GM18861 (cell line): ENCODE results near the gene FAM72A.
A peak's percentile ranks its signal among the peaks of the same experiment; 100 is the strongest.
"Not testable (repeated sequence)": the region's sequence is repeated elsewhere in the genome, so short reads cannot be mapped to it uniquely, and the experiment has no call there.

Experiments used
- ATAC-seq: cut with Tn5 transposase; IDR thresholded peaks from one replicate; pipeline ENCODE4 v1.9.1; 2021; ENCODE audit not compliant: unreplicated experiment

FAM72A gene

GRCh38 chr1:206202789-206203363 is at the start of gene FAM72A:
FAM72A (minus strand) TSS chr1:206202839; CDS start chr1:206202025, 814 bp downstream.
- peak; percentile 84 for ATAC-seq

- peak; percentile 64 for ATAC-seq
These were observed 48.5 kb upstream of the FAM72A start for GRCh38 chr1:206250953-206251681.

GRCh38 chr1:206246129-206246886 is 43.7 kb upstream of the FAM72A start:
- ATAC-seq = not testable (repeated sequence)

GRCh38 chr1:206245479-206245878 is 42.8 kb upstream of the FAM72A start:
- not testable (repeated sequence) for ATAC-seq

GRCh38 chr1:206243335-206243734 is 40.7 kb upstream of the FAM72A start:
- ATAC-seq = peak; percentile 98

- peak; percentile 30 for ATAC-seq
These were observed 37.6 kb upstream of the FAM72A start for GRCh38 chr1:206240288-206240687.

GRCh38 chr1:206235190-206235589 is 32.6 kb upstream of the FAM72A start:
- ATAC-seq = not testable (repeated sequence)

- not testable (repeated sequence) for ATAC-seq
These were observed 31.7 kb upstream of the FAM72A start for GRCh38 chr1:206234189-206234916.

- ATAC-seq = not testable (repeated sequence)
These were observed 30.5 kb upstream of the FAM72A start for GRCh38 chr1:206232970-206233645.

- not testable (repeated sequence) for ATAC-seq
These were observed 29.4 kb upstream of the FAM72A start for GRCh38 chr1:206231989-206232388.

GRCh38 chr1:206229286-206229685 is 26.6 kb upstream of the FAM72A start:
- ATAC-seq = not testable (repeated sequence)

- ATAC-seq = not testable (repeated sequence)
These were observed 24.2 kb upstream of the FAM72A start for GRCh38 chr1:206226886-206227285.

GRCh38 chr1:206225386-206225785 is 22.7 kb upstream of the FAM72A start:
- not testable (repeated sequence) for ATAC-seq

- not testable (repeated sequence) for ATAC-seq
These were observed 21.6 kb upstream of the FAM72A start for GRCh38 chr1:206224190-206224776.

- ATAC-seq = not testable (repeated sequence)
These were observed 18.9 kb upstream of the FAM72A start for GRCh38 chr1:206221585-206221984.

GRCh38 chr1:206220332-206221000 is 17.8 kb upstream of the FAM72A start:
- not testable (repeated sequence) for ATAC-seq

GRCh38 chr1:206219514-206220331 is 17.1 kb upstream of the FAM72A start:
- ATAC-seq = not testable (repeated sequence)

- ATAC-seq = not testable (repeated sequence)
These were observed 16.1 kb upstream of the FAM72A start for GRCh38 chr1:206218765-206219164.

- ATAC-seq = not testable (repeated sequence)
These were observed 15.6 kb upstream of the FAM72A start for GRCh38 chr1:206218285-206218684.
